HEK293 (cell line): ENCODE results near the gene NFKBIL1.

ENCODE experiments used
- CTCF ChIA-PET: fragments of 350-600 bp; formaldehyde crosslinking; extraction: SDS; loops from one replicate; lab custom pipeline; 2021; ENCODE audit warnings: antibody characterized with exemption; lab: Yijun Ruan, JAX
- POLR2A ChIA-PET: fragments of 300-600 bp; formaldehyde crosslinking; extraction: SDS; loops from one replicate; lab custom pipeline; 2020; ENCODE audit warnings: antibody characterized with exemption, inconsistent platforms; lab: Yijun Ruan, JAX
- H3K27ac ChIP-seq: fragments of 200-500 bp; sonication (Bioruptor generic); 2 replicates; pipeline ENCODE4 v1.5.1; 2014; ENCODE audit warnings: low read depth, low read length, control low read depth, inconsistent platforms; ENCODE audit errors: extremely low read depth
- H3K36me3 ChIP-seq, 2 experiments: fragments of 200-500 bp in 1 of 2; sonication (Bioruptor generic) in 1 of 2; 1 replicate in 1 of 2; 2 replicates in 1 of 2; pipeline ENCODE4 v1.5.1; 2014 to 2017; ENCODE audit warnings: inconsistent platforms in 2 of 2, low read length in 2 of 2; ENCODE audit not compliant: control insufficient read depth in 2 of 2, insufficient read depth in 1 of 2
- H3K4me1 ChIP-seq: fragments of 200-500 bp; sonication (Bioruptor generic); 2 replicates; pipeline ENCODE4 v1.5.1; 2014; ENCODE audit warnings: mild to moderate bottlenecking, low read length, inconsistent platforms; ENCODE audit not compliant: control insufficient read depth, insufficient read depth
- H3K4me3 ChIP-seq: 2 replicates; pipeline ENCODE4 v1.5.1; 2011; ENCODE audit warnings: low read depth, mild to moderate bottlenecking, control low read depth, low read length, moderate library complexity
- H3K9me3 ChIP-seq: fragments of 200-500 bp; sonication (Bioruptor generic); 2 replicates; pipeline ENCODE4 v1.5.1; 2014; ENCODE audit warnings: low read depth, low read length, inconsistent platforms; ENCODE audit not compliant: control insufficient read depth, insufficient read depth
- MEIS1 ChIP-seq: sonication (generic); formaldehyde crosslinking; IDR thresholded peaks from 2 replicates; pipeline ENCODE4 v1.8.1; 2022; ENCODE audit warnings: missing genetic modification reagents, mild to moderate bottlenecking, borderline replicate concordance
- YY1 ChIP-seq: fragments of 450-650 bp; formaldehyde crosslinking; IDR thresholded peaks from 2 replicates; pipeline ENCODE4 v1.5.1; 2018; ENCODE audit warnings: missing biosample characterization, missing genetic modification characterization
- YY2 ChIP-seq: fragments of 450-650 bp; formaldehyde crosslinking; IDR thresholded peaks from 2 replicates; pipeline ENCODE4 v1.5.1; 2016; ENCODE audit warnings: missing biosample characterization, missing genetic modification characterization
- ZBTB48 ChIP-seq: fragments of 450-650 bp; formaldehyde crosslinking; IDR thresholded peaks from 2 replicates; pipeline ENCODE4 v1.5.1; 2016; ENCODE audit warnings: missing biosample characterization, missing genetic modification characterization
- ZNF132 ChIP-seq: fragments of 450-650 bp; formaldehyde crosslinking; IDR thresholded peaks from 2 replicates; pipeline ENCODE4 v1.5.1; 2017; ENCODE audit warnings: missing biosample characterization, missing genetic modification characterization, borderline replicate concordance
- ZNF175 ChIP-seq: fragments of 450-650 bp; formaldehyde crosslinking; IDR thresholded peaks from 2 replicates; pipeline ENCODE4 v1.5.1; 2016; ENCODE audit warnings: missing biosample characterization, missing genetic modification characterization
- ZNF24 ChIP-seq: fragments of 450-650 bp; formaldehyde crosslinking; IDR thresholded peaks from 2 replicates; pipeline ENCODE4 v1.5.1; 2016; ENCODE audit warnings: missing biosample characterization, missing genetic modification characterization
- ZNF341 ChIP-seq: fragments of 450-650 bp; formaldehyde crosslinking; IDR thresholded peaks from 2 replicates; pipeline ENCODE4; 2016; ENCODE audit warnings: low read depth, missing biosample characterization, missing genetic modification characterization
- ZNF366 ChIP-seq: fragments of 450-650 bp; formaldehyde crosslinking; conservative IDR thresholded peaks from 2 replicates; pipeline ENCODE4 v1.5.1; 2016; ENCODE audit warnings: missing biosample characterization, missing genetic modification characterization
- ZNF394 ChIP-seq: fragments of 450-650 bp; formaldehyde crosslinking; IDR thresholded peaks from 2 replicates; pipeline ENCODE4 v1.5.1; 2016; ENCODE audit warnings: missing biosample characterization, missing genetic modification characterization, mild to moderate bottlenecking, moderate library complexity, borderline replicate concordance
- ZNF555 ChIP-seq: fragments of 450-650 bp; formaldehyde crosslinking; conservative IDR thresholded peaks from 2 replicates; pipeline ENCODE4 v1.5.1; 2017; ENCODE audit warnings: missing biosample characterization, mild to moderate bottlenecking, missing genetic modification characterization, inconsistent platforms
- ZNF776 ChIP-seq: fragments of 450-650 bp; formaldehyde crosslinking; IDR thresholded peaks from 2 replicates; pipeline ENCODE4 v1.5.0; 2017; ENCODE audit warnings: missing biosample characterization, missing genetic modification characterization, borderline replicate concordance
- ZSCAN16 ChIP-seq: fragments of 450-650 bp; formaldehyde crosslinking; IDR thresholded peaks from 2 replicates; pipeline ENCODE4 v1.5.1; 2016; ENCODE audit warnings: missing biosample characterization, missing genetic modification characterization
- TF ChIP-seq, protein P1 (sequence below): fragments of 450-650 bp; formaldehyde crosslinking; IDR thresholded peaks from 2 replicates; pipeline ENCODE4 v1.5.1; 2016; ENCODE audit warnings: missing biosample characterization, missing genetic modification characterization, borderline replicate concordance

The NFKBIL1 gene

DNA sequence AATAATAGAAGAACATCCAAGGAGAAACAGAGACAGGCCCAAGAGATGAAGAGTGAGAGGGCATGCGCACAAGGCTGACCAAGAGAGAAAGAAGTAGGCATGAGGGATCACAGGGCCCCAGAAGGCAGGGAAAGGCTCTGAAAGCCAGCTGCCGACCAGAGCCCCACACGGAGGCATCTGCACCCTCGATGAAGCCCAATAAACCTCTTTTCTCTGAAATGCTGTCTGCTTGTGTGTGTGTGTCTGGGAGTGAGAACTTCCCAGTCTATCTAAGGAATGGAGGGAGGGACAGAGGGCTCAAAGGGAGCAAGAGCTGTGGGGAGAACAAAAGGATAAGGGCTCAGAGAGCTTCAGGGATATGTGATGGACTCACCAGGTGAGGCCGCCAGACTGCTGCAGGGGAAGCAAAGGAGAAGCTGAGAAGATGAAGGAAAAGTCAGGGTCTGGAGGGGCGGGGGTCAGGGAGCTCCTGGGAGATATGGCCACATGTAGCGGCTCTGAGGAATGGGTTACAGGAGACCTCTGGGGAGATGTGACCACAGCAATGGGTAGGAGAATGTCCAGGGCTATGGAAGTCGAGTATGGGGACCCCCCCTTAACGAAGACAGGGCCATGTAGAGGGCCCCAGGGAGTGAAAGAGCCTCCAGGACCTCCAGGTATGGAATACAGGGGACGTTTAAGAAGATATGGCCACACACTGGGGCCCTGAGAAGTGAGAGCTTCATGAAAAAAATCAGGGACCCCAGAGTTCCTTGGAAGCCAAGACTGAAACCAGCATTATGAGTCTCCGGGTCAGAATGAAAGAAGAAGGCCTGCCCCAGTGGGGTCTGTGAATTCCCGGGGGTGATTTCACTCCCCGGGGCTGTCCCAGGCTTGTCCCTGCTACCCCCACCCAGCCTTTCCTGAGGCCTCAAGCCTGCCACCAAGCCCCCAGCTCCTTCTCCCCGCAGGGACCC, 27.0 kb downstream of the NFKBIL1 start (continued):
- TF ChIP-seq, protein P1, sequence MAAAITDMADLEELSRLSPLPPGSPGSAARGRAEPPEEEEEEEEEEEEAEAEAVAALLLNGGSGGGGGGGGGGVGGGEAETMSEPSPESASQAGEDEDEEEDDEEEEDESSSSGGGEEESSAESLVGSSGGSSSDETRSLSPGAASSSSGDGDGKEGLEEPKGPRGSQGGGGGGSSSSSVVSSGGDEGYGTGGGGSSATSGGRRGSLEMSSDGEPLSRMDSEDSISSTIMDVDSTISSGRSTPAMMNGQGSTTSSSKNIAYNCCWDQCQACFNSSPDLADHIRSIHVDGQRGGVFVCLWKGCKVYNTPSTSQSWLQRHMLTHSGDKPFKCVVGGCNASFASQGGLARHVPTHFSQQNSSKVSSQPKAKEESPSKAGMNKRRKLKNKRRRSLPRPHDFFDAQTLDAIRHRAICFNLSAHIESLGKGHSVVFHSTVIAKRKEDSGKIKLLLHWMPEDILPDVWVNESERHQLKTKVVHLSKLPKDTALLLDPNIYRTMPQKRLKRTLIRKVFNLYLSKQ, result no peak
- no peak for TF ChIP-seq ZNF132 (tag by site-specific recombination)
- TF ChIP-seq ZNF394 (tag by site-specific recombination), result peak; percentile 19; the same call in 1 of the 2 replicates
- no peak for TF ChIP-seq ZNF175 (tag by site-specific recombination)
- TF ChIP-seq YY1 (tag by site-specific recombination), result no peak
- no peak for TF ChIP-seq ZSCAN16 (tag by site-specific recombination)

DNA sequence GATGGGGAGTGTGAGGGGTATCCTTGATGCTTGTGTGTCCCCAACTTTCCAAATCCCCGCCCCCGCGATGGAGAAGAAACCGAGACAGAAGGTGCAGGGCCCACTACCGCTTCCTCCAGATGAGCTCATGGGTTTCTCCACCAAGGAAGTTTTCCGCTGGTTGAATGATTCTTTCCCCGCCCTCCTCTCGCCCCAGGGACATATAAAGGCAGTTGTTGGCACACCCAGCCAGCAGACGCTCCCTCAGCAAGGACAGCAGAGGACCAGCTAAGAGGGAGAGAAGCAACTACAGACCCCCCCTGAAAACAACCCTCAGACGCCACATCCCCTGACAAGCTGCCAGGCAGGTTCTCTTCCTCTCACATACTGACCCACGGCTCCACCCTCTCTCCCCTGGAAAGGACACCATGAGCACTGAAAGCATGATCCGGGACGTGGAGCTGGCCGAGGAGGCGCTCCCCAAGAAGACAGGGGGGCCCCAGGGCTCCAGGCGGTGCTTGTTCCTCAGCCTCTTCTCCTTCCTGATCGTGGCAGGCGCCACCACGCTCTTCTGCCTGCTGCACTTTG, 28.0 kb downstream of the NFKBIL1 start, which contains the start of gene TNF:
TNF (plus strand) TSS at position 231 of the 567 bp plus-strand sequence; CDS start at position 408, 177 bp downstream.
- CTCF ChIA-PET, result interaction anchor here (0.7 to 18.7 kb wide), 9 partner anchors 9 to 314 kb away, joined by 3 to 518 read pairs (median 5); partner anchors contain the start of genes ATP6V1G2, LST1 and NCR3

DNA sequence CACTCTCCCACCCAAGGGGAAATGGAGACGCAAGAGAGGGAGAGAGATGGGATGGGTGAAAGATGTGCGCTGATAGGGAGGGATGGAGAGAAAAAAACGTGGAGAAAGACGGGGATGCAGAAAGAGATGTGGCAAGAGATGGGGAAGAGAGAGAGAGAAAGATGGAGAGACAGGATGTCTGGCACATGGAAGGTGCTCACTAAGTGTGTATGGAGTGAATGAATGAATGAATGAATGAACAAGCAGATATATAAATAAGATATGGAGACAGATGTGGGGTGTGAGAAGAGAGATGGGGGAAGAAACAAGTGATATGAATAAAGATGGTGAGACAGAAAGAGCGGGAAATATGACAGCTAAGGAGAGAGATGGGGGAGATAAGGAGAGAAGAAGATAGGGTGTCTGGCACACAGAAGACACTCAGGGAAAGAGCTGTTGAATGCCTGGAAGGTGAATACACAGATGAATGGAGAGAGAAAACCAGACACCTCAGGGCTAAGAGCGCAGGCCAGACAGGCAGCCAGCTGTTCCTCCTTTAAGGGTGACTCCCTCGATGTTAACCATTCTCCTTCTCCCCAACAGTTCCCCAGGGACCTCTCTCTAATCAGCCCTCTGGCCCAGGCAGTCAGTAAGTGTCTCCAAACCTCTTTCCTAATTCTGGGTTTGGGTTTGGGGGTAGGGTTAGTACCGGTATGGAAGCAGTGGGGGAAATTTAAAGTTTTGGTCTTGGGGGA, 28.7 kb downstream of the NFKBIL1 start:
- H3K27ac ChIP-seq, result no peak overlapping the region
- POLR2A ChIA-PET, result interaction anchor here (1.1 to 1.4 kb wide), 2 partner anchors 17 to 25 kb away, joined by 4 to 6 read pairs; partner anchors contain the start of gene NCR3
- H3K4me3 ChIP-seq, result no peak overlapping the region
- H3K9me3 ChIP-seq, result no peaks in the 10 kb centered on the region
- no peaks in the 10 kb centered on the region for H3K36me3 ChIP-seq
- TF ChIP-seq ZNF366 (tag by site-specific recombination) (peak; percentile 78), ZNF555 (tag by site-specific recombination) (no peak), ZNF24 (tag by site-specific recombination) (peak; percentile 64; the same call in 1 of the 2 replicates), ZNF341 (tag by site-specific recombination) (peak; percentile 58)
- H3K4me1 ChIP-seq, result peaks cover 1% of the 10 kb centered on the region; the same call in 1 of the 2 replicates
- CTCF ChIA-PET, result interaction anchor here (0.9 to 18.7 kb wide), 10 partner anchors 8 to 313 kb away, joined by 3 to 518 read pairs (median 6); partner anchors contain the start of genes LST1 and NCR3

More for the DNA sequence above, 28.0 kb downstream of the NFKBIL1 start, which contains the start of gene TNF:
- Histone ChIP-seq H3K9me3 (no peaks in the 10 kb centered on the region), H3K4me1 (no peaks in the 10 kb centered on the region), H3K4me3 (no peak within 1 kb of the TSS), H3K36me3 (no peaks in the 10 kb centered on the region), H3K27ac (no peak within 1 kb of the TSS)
- POLR2A ChIA-PET, result interaction anchor here (0.5 to 1.3 kb wide), 2 partner anchors 47 to 427 kb away, joined by 3 to 5 read pairs; no protein-coding TSS in a partner anchor
- TF ChIP-seq MEIS1 (no peak), YY2 (tag by site-specific recombination) (no peak), ZNF776 (tag by site-specific recombination) (no peak), ZBTB48 (tag by site-specific recombination) (0 out of 2 replicates have a peak, but pooled peaks have one; percentile 37)
